GM13976 (cell line): ENCODE measurements around the gene ZSWIM6.

ENCODE experiments used
- DNase-seq: peaks from one replicate; pipeline ENCODE4 v3.0.0; 2012; ENCODE audit warnings: low spot score
- CTCF ChIP-seq: IDR thresholded peaks from 2 replicates; pipeline ENCODE4 v1.5.1; 2012; ENCODE audit warnings: borderline replicate concordance, mild to moderate bottlenecking; ENCODE audit not compliant: insufficient read depth; ENCODE audit errors: extremely low read depth, missing control alignments, control extremely low read depth
- in situ Hi-C: fragments of 300-500 bp; cut with MboI; formaldehyde crosslinking; loops from one replicate; pipeline ENCODE4 v1.12.0; 2022; ENCODE audit warnings: low sequenced_read_pairs, mixed read lengths, inconsistent platforms; ENCODE audit not compliant: unreplicated experiment

ZSWIM6 gene

GRCh38 chr5:61582887-61583286 lies 250.8 kb downstream of the ZSWIM6 start:
- in situ Hi-C loops = no loop called here
- TF ChIP-seq CTCF = no peak
- DNase-seq = no peak

GRCh38 chr5:61586096-61587084 lies 254.3 kb downstream of the ZSWIM6 start:
- in situ Hi-C loops = no loop called here
- no peak for DNase-seq
- no peak for TF ChIP-seq CTCF

- TF ChIP-seq CTCF = no peak
- DNase-seq = no peak
- in situ Hi-C loops = no loop called here
Measured at GRCh38 chr5:61587125-61587524, 255.1 kb downstream of the ZSWIM6 start.

GRCh38 chr5:61588216-61588615 lies 256.2 kb downstream of the ZSWIM6 start:
- DNase-seq = no peak
- in situ Hi-C loops = no loop called here
- TF ChIP-seq CTCF = no peak

- TF ChIP-seq CTCF = no peak
- no peak for DNase-seq
- in situ Hi-C loops = no loop called here
Measured at GRCh38 chr5:61589946-61590345, 257.9 kb downstream of the ZSWIM6 start.

- TF ChIP-seq CTCF = no peak
- DNase-seq = no peak
- in situ Hi-C loops = no loop called here
Measured at GRCh38 chr5:61590473-61590872, 258.4 kb downstream of the ZSWIM6 start.
